Neural crest cell (in vitro differentiated cells): Measurements from ENCODE around the gene TCN1. TPM values are rescaled to one million over a fixed set of nuclear protein-coding genes. Genes with fewer than 3 reads are reported as not detected.

Experiments used
- DNase-seq: peaks from one replicate; pipeline ENCODE4 v3.0.0; 2021; ENCODE audit warnings: low read depth, mixed read lengths, low spot score
- H3K27ac Mint-ChIP-seq: one replicate; pipeline ENCODE4 v1.8.0; 2021; ENCODE audit warnings: mild to moderate bottlenecking, mixed read lengths; ENCODE audit not compliant: unreplicated experiment
- H3K27me3 Mint-ChIP-seq: 2 replicates; pipeline ENCODE4 v1.8.0; 2021; ENCODE audit warnings: low read depth, mild to moderate bottlenecking, mixed read lengths
- H3K36me3 Mint-ChIP-seq: 2 replicates; pipeline ENCODE4 v1.8.0; 2021; ENCODE audit warnings: low read depth, mild to moderate bottlenecking, mixed read lengths
- H3K4me1 Mint-ChIP-seq: 2 replicates; pipeline ENCODE4 v1.8.0; 2021; ENCODE audit warnings: mixed read lengths
- H3K4me3 Mint-ChIP-seq: one replicate; pipeline ENCODE4 v1.8.0; 2021; ENCODE audit warnings: mild to moderate bottlenecking, mixed read lengths
- H3K9me3 Mint-ChIP-seq: 2 replicates; pipeline ENCODE4 v1.8.0; 2021; ENCODE audit warnings: mixed read lengths
- CTCF ChIP-seq: fragments of 200-600 bp; sonication (generic); conservative IDR thresholded peaks from 2 replicates; pipeline ENCODE4 v1.5.0; 2021; ENCODE audit warnings: antibody characterized with exemption, mild to moderate bottlenecking
- total RNA-seq: library from RNA; stranded (reverse); gene quantifications from 2 replicates; pipeline ENCODE4 v1.2.1, GENCODE V29; 2021

The TCN1 gene
- total RNA-seq, 1 donor from 2014 or later = not detected

- no peaks in the 10 kb centered on the region for H3K27me3 Mint-ChIP-seq
- no peaks in the 10 kb centered on the region for H3K9me3 Mint-ChIP-seq
- no peaks in the 10 kb centered on the region for H3K36me3 Mint-ChIP-seq
- H3K27ac Mint-ChIP-seq = no peak overlapping the region
- TF ChIP-seq CTCF = no peak
- H3K4me1 Mint-ChIP-seq = no peaks in the 10 kb centered on the region
- H3K4me3 Mint-ChIP-seq = no peak overlapping the region
- DNase-seq = no peak
These were observed 13.3 kb upstream of the TCN1 start for GRCh38 chr11:59879567-59879966.

- Mint-ChIP-seq H3K27me3 (no peaks in the 10 kb centered on the region), H3K4me1 (no peaks in the 10 kb centered on the region), H3K4me3 (no peak within 1 kb of the TSS), H3K9me3 (no peaks in the 10 kb centered on the region), H3K36me3 (no peaks in the 10 kb centered on the region), H3K27ac (no peak within 1 kb of the TSS)
- no peak for DNase-seq
- no peak for TF ChIP-seq CTCF
These were observed 12.3 kb upstream of the TCN1 start, which contains the start of gene OOSP3 for GRCh38 chr11:59878575-59878974. Gene OOSP3, plus strand, starts transcription at chr11:59878782. Its CDS starts 27 bp downstream, at chr11:59878809.

- H3K4me3 Mint-ChIP-seq = no peak overlapping the region
- TF ChIP-seq CTCF = no peak
- no peaks in the 10 kb centered on the region for H3K36me3 Mint-ChIP-seq
- no peaks in the 10 kb centered on the region for H3K9me3 Mint-ChIP-seq
- H3K4me1 Mint-ChIP-seq = no peaks in the 10 kb centered on the region
- no peaks in the 10 kb centered on the region for H3K27me3 Mint-ChIP-seq
- no peak for DNase-seq
- H3K27ac Mint-ChIP-seq = no peak overlapping the region
These were observed 11.5 kb upstream of the TCN1 start for GRCh38 chr11:59877784-59878183.

GRCh38 chr11:59877325-59877724 lies 11.0 kb upstream of the TCN1 start:
- Mint-ChIP-seq H3K4me1 (no peaks in the 10 kb centered on the region), H3K36me3 (no peaks in the 10 kb centered on the region), H3K9me3 (no peaks in the 10 kb centered on the region), H3K27me3 (no peaks in the 10 kb centered on the region), H3K4me3 (no peak overlapping the region), H3K27ac (no peak overlapping the region)
- TF ChIP-seq CTCF = no peak
- DNase-seq = no peak

GRCh38 chr11:59875856-59876519 lies 9.7 kb upstream of the TCN1 start:
- Mint-ChIP-seq H3K27ac (no peak overlapping the region), H3K9me3 (peaks cover 4% of the 10 kb centered on the region), H3K36me3 (no peaks in the 10 kb centered on the region)

More at GRCh38 chr11:59875856-59876519, 9.7 kb upstream of the TCN1 start:
- Mint-ChIP-seq H3K27me3 (no peaks in the 10 kb centered on the region), H3K4me1 (no peaks in the 10 kb centered on the region), H3K4me3 (no peak overlapping the region)
- no peak for DNase-seq
- no peak for TF ChIP-seq CTCF
